Measurements from ENCODE around the gene CELF3.

Gene CELF3

GRCh38 chr1:151733126-151733525 lies 16.5 kb upstream of the CELF3 start:
- Histone ChIP-seq H3K36me3 (replicated peaks) (no peaks in the 10 kb centered on the region), H3K4me3 (ENCODE audit: low read depth, low read length) (no peak overlapping the region), H3K27ac (no peak overlapping the region), H3K27me3 (replicated peaks) (no peaks in the 10 kb centered on the region)
- in situ Hi-C loops (cut with HindIII; ENCODE audit: low pct_ligation_motif_present, low sequenced_read_pairs): no loop called here
- no peak for DNase-seq
- TF ChIP-seq, protein P1, sequence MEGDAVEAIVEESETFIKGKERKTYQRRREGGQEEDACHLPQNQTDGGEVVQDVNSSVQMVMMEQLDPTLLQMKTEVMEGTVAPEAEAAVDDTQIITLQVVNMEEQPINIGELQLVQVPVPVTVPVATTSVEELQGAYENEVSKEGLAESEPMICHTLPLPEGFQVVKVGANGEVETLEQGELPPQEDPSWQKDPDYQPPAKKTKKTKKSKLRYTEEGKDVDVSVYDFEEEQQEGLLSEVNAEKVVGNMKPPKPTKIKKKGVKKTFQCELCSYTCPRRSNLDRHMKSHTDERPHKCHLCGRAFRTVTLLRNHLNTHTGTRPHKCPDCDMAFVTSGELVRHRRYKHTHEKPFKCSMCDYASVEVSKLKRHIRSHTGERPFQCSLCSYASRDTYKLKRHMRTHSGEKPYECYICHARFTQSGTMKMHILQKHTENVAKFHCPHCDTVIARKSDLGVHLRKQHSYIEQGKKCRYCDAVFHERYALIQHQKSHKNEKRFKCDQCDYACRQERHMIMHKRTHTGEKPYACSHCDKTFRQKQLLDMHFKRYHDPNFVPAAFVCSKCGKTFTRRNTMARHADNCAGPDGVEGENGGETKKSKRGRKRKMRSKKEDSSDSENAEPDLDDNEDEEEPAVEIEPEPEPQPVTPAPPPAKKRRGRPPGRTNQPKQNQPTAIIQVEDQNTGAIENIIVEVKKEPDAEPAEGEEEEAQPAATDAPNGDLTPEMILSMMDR (IDR thresholded peaks at IDR 0.05; ENCODE audit: low read depth, low read length, missing control alignments): no peak

DNA sequence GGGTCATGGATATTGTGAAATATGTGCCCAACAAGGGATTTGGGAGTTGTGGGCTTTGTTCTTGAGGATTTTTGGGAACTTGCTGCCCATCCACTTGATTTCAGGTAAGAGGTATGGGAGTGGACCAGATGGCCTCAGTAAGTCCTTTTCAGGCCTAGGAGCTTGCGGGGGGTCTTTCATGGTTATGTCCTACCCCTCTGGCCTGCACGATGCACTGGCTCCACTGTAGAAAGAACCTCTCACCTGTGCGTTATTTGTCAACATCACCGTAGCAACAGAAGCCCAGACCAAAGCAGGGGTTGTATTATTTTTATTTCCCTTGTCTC lies 13.3 kb upstream of the CELF3 start:
- Histone ChIP-seq H3K27ac (no peak overlapping the region), H3K27me3 (replicated peaks) (peaks cover 4% of the 10 kb centered on the region), H3K36me3 (replicated peaks) (no peaks in the 10 kb centered on the region), H3K4me3 (ENCODE audit: low read depth, low read length) (no peak overlapping the region)
- TF ChIP-seq, protein P1 (IDR thresholded peaks at IDR 0.05; ENCODE audit: low read depth, low read length, missing control alignments): no peak
- DNase-seq: no peak
- in situ Hi-C loops (cut with HindIII; ENCODE audit: low pct_ligation_motif_present, low sequenced_read_pairs): no loop called here

DNA sequence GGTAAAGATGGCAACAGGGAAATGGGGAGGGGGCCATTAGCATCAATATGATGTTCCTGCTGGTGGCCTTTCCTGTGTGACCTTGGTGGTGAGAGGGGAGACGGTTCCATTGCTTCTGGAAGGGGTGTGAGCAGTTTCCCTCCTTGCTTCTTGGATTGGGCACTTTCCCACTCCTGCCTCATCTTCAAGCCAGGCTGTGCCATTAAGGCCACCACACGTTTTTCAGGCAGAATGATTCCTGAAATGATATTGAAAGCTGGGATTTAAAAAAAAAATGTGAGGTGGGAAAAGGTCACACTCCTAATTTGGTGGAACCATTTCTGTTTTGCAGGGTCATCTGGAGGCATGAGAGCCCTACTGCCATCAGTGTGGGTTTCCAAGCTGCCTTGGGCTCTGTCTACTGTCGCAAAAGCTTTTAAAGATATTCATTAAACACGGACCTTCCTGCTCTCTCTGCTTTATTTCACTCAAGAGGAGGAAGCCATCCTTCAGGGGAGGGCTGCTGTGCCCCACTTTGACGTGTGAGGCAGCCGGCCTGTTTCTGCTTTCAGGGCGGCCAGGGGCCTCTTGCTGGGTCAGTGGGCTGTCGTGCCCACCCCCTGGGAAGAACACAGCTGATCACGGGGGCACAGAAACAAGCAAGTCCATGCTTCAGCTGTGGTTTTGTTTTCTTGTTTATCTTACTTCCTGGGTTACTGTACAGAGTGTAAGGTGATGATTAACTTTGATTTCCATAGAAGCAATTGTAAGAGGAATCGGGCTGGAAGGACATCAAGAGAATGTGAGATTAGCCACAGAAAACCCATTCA lies 12.8 kb upstream of the CELF3 start:
- Histone ChIP-seq H3K36me3 (replicated peaks) (no peaks in the 10 kb centered on the region), H3K27ac (no peak overlapping the region), H3K4me3 (ENCODE audit: low read depth, low read length) (no peak overlapping the region), H3K27me3 (replicated peaks) (peaks cover 4% of the 10 kb centered on the region)
- in situ Hi-C loops (cut with HindIII; ENCODE audit: low pct_ligation_motif_present, low sequenced_read_pairs): no loop called here
- TF ChIP-seq, protein P1 (IDR thresholded peaks at IDR 0.05; ENCODE audit: low read depth, low read length, missing control alignments): no peak
- DNase-seq: no peak

GRCh38 chr1:151728151-151729054 lies 11.8 kb upstream of the CELF3 start:
- TF ChIP-seq, protein P1 (IDR thresholded peaks at IDR 0.05; ENCODE audit: low read depth, low read length, missing control alignments): no peak
- in situ Hi-C loops (cut with HindIII; ENCODE audit: low pct_ligation_motif_present, low sequenced_read_pairs): no loop called here
- peak; percentile 25 for DNase-seq
- no peaks in the 10 kb centered on the region for H3K36me3 ChIP-seq (replicated peaks)
- H3K27me3 ChIP-seq (replicated peaks): peaks cover 11% of the 10 kb centered on the region
- no peak overlapping the region for H3K4me3 ChIP-seq (ENCODE audit: low read depth, low read length)
- H3K27ac ChIP-seq: no peak overlapping the region

- DNase-seq: no peak
Measured at GRCh38 chr1:151723726-151724370, 7.2 kb upstream of the CELF3 start.

More at GRCh38 chr1:151723726-151724370, 7.2 kb upstream of the CELF3 start:
- Histone ChIP-seq H3K4me3 (ENCODE audit: low read depth, low read length) (no peak overlapping the region), H3K27me3 (replicated peaks) (peaks cover 32% of the 10 kb centered on the region), H3K27ac (no peak overlapping the region), H3K36me3 (replicated peaks) (no peaks in the 10 kb centered on the region)
- in situ Hi-C loops (cut with HindIII; ENCODE audit: low pct_ligation_motif_present, low sequenced_read_pairs): no loop called here
- TF ChIP-seq, protein P1 (IDR thresholded peaks at IDR 0.05; ENCODE audit: low read depth, low read length, missing control alignments): no peak

Measured in brain microvascular endothelial cell (primary cell).